ENCODE measurements around the gene FOLR2.
"Not testable (repeated sequence)": the region's sequence is repeated elsewhere in the genome, so short reads cannot be mapped to it uniquely, and the experiment has no call there.

The FOLR2 gene

DNA sequence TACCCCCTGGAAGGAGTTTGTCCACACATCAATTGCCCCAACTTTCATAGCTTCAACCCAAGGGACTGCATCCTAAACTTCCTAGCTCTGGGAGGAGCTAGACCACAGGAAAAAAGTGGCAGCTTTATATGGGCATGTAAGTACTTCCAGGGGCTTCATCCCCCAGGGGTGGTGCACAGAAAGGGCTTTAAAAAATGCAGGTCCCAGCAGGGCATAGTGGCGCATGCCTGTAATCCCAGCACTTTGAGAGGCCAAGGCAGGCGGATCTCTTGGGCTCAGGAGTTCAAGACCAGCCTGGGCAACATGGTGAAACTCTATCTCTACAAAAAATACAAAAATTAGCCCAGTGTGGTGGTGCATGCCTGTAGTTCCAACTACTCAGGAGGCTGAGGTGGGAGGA is 9.8 kb upstream of the FOLR2 start:
- not testable (repeated sequence) for DNase-seq (ENCODE audit: low read depth)

DNA sequence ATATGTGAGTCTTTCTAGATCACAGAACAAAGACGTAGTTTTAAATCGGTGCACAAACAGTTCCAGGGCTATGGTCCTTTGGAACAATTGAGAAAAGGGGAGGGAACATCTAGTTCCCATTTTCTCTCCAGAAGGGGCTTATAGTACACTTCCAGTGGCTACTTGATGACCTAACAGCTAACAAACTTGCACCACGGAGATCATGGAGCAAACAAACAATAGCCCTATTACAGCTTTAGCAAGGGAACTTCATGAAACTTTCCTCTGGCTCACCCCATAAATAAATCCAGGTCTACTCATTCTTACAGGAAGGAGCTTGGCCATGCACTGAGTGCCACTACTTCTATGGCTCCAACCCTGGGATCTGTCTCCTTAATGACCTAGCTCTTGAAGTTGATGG is 8.3 kb upstream of the FOLR2 start:
- DNase-seq (ENCODE audit: low read depth): no peak

DNA sequence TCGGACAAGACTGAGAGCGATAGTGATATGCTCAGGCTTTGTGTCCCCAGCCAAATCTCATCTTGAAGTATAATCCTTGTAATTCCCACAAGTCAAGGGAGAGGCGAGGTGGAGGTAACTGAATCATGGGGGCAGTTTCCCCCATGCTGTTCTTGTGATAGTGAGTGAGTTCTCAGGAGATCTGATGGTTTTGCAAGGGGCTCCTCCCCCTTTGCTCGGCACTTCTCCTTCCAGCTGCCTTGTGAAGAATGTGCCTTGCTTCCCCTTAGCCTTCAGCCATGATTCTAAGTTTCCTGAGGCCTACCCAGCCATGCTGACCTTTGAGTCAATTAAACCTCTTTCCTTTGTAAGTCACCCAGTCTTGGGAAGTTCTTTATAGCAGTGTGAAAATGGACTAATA is 7.5 kb upstream of the FOLR2 start:
- DNase-seq (ENCODE audit: low read depth): no peak

DNA sequence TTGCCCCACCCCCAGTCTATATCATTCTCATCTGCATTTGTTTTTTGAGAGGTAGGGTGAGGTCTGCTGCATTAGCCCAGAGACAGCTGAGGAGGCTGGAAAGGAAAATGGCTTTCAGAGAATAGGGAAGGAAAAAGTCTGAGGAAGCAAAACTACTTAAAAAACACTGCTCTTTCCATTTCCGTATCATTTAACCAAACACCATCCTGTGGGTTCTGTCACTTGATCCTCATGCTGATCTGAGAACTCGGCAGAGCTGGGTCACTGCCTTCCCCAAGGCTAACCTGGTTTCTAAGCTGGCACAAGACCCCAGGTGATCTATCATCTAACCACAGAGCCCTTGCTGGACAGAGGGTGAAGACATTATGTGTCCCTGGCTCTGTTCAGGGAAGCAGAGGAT is 1.2 kb downstream of the FOLR2 start:
- no peak for DNase-seq (ENCODE audit: low read depth)

DNA sequence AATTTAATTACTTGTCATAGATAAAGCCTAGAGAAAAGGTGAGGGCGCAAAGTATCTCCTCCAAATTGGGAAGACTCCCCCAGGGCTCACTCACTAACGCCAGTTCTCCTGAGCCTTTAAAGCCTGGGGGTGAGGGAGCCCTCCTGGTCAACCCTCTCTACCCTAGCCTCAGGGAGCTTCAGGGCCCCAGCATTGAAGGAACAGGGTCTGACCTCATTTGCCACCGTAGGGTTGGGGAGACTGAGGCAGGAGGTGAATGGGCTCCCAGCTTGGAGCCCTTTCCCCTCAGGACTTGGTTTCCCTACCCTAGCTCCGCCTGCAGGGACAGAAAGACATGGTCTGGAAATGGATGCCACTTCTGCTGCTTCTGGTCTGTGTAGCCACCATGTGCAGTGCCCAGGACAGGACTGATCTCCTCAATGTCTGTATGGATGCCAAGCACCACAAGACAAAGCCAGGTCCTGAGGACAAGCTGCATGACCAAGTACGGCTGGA is 1.7 kb downstream of the FOLR2 start:
- DNase-seq (ENCODE audit: low read depth): no peak

DNA sequence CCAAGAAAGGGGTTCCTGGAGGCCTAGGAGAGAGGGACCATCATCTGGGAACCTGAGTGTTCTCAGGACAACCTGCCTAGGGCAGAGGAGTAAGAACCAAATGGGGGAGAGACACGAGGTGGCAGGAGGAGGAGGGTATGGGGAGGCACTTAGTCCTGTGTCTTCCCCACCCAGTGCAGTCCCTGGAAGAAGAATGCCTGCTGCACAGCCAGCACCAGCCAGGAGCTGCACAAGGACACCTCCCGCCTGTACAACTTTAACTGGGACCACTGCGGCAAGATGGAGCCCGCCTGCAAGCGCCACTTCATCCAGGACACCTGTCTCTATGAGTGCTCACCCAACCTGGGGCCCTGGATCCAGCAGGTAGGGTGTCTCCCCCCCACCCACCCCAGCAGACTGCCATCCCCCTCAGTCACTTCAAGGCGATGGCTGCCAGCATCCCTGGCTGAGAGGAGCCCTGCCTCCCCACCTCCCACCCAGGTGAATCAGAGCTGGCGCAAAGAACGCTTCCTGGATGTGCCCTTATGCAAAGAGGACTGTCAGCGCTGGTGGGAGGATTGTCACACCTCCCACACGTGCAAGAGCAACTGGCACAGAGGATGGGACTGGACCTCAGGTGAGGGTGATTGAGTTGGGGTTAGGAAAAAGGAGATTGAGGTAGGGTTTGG is 4.2 kb downstream of the FOLR2 start:
- no peak for DNase-seq (ENCODE audit: low read depth)

DNA sequence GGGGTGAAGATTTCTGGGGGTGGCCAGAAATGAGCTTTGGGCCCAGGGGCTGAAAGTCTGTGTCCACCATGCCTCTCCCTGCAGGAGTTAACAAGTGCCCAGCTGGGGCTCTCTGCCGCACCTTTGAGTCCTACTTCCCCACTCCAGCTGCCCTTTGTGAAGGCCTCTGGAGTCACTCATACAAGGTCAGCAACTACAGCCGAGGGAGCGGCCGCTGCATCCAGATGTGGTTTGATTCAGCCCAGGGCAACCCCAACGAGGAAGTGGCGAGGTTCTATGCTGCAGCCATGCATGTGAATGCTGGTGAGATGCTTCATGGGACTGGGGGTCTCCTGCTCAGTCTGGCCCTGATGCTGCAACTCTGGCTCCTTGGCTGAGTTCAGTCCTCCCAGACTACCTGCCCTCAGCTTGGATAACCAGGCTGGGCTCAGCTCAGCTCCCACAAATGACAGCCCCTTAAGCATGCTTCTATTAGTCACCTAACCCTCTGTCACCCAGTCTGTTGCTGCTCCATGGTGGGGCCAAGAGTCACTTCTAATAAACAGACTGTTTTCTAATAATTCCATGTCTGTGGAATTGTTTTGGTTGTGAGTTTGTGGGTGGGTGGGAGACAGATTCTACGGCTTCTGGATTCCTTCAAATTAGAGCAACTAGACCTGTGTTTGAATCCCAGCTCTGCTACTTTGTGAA is 4.9 kb downstream of the FOLR2 start:
- no peak for DNase-seq (ENCODE audit: low read depth)

DNA sequence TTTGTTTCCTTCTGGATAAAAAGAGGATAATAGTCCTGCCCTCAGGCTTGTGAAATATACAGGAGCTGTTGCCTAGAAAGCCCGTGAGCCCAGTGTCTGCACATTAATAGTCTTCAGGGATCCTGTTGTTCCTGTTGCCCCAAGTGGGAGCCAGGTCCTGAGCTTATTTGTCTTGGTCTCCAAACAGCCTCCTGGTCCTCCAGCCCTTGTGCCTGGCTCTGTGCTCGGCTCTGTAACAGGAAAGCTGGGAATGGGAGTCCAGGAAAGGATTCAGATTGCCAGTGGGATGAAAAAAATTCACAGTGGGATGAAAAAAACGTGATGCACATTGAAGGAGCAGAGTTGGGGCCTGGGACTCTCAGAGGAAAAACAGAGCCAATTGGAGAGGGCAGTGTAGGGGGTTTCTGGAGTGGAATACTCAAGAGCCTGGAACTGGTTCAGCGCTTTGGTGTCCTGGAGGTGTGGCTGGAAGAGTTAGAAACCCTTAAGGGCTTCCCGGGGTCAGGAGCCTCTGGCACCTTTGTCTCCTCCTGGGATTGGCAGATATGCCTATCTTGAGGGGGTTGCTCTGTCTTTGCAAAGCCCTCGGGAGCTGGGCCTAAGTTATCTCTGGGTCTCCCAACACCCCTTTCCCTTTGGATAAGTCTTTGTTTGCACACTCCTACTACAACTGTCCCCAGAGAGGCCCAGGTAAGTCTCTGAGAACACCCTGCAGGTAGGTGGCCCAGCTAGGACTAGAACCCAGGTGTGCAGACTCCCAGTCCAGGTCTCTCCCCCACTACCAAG is 5.7 kb downstream of the FOLR2 start:
- DNase-seq (ENCODE audit: low read depth): no peak

DNA sequence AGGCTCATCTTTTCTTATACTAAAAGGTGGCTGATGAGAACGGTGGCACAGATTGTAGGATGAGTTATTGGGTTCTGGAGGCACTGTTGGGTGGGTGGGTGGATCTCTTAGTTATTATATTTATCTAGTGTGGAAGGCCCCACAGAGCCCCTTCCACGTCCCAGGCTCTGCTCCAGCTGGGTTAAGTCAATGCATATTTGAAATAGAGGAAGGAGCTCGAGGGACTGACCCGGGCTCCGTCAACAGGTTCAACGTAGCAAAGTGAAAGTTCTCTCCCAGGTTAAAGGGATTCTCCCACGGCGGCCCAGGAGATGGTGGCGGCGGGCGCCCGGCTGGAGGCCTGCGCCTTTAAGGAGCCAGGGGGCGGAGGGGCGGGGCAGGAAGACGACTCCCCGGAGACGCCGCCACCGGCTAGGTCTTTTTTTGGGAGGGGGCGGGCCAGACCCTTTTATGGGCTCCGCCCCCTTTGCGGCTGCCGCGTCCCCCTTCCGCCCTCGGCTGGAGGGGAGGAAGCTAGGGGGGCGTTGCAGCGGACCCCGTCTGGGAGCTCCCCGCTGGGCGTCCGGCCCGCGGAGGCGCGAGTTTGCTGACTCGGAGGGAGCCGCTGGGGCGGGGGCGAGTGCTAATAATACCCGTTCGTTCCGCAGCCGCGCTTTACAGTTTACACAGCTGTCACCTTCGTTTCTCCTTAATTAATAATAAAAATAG is 6.5 kb downstream of the FOLR2 start:
- DNase-seq (ENCODE audit: low read depth): peak; percentile 90

DNA sequence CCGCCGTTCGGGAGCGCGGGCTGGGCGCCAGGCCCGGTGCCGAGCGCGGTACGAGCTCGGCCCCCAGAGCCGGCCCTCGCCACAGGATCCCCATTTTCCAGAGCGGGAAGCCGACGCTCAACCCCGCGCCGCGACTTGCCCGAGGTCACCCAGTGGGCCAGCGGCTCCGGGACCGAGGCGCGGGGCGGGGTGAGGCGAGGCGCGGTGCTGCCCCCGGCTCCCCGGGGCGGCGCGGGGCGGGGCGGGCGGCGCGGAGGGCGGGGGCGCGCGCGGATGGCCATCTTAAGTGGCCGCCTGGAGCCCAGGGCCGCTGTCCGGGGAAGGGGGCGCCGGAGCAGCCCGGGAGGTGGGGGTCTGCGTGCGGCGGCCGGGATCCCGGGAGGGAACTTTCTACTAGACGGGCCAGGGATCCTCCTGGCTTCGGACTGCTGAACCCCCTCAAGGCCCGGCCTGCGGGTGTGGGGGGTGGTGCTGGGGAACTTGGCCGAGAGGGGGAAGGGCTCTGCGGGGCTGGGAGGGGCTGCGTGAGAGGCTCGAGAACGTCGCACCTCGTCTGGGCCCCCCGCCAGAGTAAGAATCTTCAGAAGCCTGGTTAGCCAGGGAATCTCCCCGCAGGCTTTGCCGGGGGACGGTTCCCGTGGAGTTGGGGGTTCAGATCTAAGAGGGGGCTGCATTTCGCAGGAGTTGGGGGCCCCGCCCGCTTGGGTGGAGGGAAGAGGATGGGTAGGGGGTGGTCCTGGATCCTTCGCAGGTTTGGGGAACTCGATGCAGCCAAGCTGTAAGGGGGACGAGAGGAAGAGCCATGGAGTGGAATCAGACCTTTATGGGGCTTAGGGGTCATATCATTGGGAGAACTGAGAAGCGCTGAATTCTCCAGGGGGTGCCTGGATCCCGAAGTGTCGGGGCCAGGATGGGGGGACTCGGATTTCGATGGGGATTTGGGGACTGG is 7.3 kb downstream of the FOLR2 start:
- DNase-seq (ENCODE audit: low read depth): peak; percentile 49

DNA sequence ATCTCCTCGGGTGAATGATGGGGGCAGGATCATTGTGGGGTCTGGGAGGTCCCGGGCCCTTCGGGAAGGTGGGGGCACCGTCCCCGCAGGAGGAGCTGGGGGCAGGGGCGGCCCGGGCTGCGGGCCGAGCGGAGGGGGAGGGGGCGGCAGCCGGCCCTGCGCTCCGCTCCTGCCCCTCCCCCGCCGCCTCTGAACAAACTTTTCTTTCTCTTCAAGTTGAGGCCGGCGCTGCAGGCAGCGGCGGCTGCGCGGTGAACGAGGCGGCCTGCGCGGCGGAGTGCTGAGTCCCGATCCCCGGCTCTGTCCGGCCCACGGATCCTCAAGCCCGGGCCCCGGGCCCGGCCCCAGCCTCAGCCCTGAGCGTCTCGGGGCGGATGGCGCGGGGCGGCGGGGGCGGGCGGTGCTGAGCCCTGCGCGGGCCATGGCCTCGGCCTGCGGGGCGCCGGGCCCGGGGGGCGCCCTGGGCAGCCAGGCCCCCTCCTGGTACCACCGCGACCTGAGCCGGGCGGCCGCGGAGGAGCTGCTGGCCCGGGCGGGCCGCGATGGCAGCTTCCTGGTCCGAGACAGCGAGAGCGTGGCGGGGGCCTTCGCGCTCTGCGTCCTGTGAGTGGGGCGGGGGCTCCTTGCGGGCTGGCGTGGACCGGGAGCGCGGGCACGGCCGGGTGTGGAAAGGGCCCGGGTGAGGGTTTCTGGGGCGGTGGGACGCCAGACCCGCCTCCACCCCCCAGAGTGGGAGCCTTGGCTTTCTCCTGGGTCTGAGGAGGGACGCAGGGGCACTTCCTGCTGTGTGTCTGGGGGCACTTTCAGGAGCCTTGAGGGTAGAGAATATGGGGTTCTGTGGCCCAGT is 8.2 kb downstream of the FOLR2 start, which contains the start of gene INPPL1:
INPPL1 (plus strand) TSS at position 204 of the 847 bp plus-strand sequence; CDS start at position 422, 218 bp downstream.
- DNase-seq (ENCODE audit: low read depth): no peak

DNA sequence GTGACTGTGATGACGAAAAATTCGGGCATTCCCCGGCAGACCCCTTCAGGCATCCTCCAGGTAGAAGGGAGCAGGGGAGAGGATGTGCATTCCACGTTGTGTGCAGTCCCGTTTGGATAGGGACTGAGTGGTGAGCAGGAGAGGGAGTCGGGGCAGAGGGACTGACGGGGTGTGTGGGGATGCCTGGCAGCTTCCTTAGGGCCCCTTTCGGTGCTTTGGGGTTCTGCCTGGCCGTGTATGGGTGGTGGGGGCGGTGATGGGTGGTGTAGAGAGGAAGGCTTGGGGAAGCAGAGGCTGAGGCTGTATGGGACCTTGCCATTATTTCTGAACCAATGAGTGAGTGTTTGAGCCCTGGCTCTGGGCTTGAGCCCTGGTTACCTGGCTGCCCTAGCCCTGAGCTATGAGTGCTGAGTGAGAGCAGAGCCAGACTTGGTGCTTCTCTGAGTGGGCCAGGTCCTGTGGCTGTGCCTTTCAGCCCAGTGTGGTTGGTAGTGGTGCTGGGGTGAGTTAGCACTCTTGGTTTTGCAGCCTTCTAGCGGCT is 8.9 kb downstream of the FOLR2 start:
- no peak for DNase-seq (ENCODE audit: low read depth)

DNA sequence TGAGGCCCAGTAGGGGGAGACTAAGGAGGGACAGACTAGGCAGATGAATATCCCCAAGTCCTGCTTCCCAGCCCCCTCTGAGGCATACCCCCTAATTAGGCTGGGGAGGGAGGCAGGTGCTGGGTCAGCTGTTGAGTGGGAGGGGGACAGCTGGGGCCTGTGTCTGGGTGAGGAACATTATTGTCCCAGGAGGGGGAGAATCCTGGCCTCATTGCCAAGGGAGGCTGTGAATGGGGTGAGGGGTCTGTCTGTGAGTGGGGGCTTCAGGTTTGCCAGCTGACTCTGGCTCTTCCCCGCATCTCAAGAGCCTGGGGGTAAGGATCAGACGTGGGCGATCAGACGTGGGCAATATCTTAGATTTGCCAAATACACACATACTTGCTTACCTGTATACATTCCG is 10.1 kb downstream of the FOLR2 start:
- DNase-seq (ENCODE audit: low read depth): no peak

DNA sequence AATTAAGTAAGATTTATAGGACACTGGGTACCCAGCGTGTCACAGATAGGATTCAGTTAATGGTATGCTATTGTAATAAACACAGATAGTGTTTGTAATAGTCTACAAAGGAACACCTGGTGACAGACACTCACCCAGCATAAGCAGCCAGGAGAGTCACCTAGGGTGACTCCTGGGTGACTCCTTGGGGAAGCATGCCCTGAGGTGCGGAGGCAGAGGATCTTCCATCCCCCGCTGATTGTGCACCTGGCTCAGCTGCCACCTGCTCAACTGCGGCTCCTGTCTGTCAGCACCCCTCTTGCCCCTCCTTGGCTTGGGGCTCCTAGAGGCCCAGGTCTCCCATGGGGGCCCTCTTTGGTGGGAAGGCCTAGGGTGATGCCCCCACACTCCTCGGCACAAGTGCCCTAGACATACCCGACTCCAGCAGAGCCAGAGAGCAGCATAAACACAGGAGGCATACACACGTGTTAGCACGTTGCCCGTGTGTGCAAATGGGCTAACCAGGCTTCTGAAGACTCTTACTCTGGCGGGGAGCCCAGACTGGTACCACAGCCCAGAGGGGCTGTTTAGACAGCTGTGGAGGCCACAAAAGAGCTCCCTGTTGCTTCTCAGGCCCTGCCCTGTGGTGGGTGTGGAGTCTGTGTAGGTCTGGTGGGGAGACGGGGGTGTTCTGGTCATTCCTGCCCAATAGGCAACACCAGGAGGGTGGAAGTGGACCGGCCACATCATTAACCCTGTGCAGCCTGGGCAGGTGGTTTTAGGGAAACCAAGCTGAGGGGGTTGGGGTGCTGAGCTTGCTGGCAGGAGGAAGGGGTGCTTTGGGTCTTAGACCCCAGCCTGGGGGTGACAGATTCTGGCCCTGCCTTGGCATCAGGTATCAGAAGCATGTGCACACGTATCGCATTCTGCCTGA is 11.0 kb downstream of the FOLR2 start:
- DNase-seq (ENCODE audit: low read depth): no peak

DNA sequence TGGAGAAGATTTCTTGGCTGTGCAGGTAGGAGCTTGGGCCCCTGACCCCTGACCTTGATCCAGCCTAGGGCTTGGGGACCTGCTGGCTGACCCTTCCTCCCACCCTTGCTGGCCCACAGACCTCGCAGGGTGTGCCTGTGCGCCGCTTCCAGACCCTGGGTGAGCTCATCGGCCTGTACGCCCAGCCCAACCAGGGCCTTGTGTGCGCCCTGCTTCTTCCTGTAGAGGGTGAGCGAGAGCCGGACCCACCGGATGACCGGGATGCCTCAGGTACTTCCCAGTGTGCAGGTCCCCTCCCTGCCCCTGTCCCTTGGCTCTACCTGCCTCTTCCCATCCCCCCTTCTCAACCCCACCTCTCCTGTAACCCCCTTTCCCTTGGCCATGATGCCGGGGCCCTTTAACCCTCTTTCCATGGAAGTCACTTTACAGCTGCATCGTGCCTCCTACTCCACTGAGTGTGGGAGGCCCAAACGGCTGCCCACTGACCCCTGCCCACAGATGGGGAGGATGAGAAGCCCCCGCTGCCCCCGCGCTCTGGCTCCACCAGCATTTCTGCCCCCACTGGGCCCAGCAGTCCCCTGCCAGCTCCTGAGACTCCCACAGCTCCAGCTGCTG is 11.7 kb downstream of the FOLR2 start:
- no peak for DNase-seq (ENCODE audit: low read depth)

DNA sequence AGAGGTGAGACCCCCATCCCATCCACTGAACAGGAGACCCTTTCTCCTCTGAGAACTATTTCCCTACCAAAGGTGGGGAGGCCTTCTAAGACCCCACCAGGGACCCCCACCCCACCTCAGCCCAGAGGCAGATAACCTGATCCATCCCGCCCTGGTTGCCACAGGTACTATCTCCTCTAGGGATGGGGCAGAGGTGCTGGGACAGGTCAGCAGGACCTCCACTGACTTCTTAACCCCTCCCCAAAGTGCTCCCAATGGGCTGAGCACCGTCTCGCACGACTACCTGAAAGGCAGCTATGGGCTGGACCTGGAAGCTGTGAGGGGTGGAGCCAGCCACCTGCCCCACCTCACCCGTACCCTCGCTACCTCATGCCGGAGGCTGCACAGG is 12.2 kb downstream of the FOLR2 start:
- no peak for DNase-seq (ENCODE audit: low read depth)

DNA sequence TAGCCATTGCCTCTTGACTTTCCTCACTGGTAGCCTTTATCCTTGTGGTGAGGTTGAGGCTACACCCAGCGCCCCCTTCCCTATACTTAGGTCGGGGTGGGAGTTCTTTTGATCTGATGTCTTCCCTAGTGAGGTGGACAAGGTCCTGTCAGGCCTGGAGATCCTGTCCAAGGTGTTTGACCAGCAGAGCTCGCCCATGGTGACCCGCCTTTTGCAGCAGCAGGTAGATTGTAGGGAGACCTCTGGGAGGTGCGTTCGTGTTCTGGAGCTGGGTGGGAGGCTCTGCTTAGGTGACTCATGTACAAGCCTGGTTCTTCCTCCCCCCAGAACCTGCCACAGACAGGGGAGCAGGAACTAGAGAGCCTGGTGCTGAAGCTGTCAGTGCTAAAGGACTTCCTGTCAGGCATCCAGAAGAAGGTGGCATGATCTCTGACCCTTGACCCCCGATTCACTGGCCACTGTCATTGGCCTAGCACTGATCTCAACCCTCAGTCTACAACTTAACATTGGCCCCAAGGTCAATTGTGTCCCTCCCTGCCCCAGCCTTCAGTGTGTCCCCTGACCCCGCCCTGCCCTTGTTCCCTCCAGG is 12.8 kb downstream of the FOLR2 start:
- no peak for DNase-seq (ENCODE audit: low read depth)

Data from activated T-cell treated with anti-CD3 and anti-CD28 coated beads for 24 hours (primary cell).